Measurements from ENCODE around the gene OR2F1.

The OR2F1 gene

DNA sequence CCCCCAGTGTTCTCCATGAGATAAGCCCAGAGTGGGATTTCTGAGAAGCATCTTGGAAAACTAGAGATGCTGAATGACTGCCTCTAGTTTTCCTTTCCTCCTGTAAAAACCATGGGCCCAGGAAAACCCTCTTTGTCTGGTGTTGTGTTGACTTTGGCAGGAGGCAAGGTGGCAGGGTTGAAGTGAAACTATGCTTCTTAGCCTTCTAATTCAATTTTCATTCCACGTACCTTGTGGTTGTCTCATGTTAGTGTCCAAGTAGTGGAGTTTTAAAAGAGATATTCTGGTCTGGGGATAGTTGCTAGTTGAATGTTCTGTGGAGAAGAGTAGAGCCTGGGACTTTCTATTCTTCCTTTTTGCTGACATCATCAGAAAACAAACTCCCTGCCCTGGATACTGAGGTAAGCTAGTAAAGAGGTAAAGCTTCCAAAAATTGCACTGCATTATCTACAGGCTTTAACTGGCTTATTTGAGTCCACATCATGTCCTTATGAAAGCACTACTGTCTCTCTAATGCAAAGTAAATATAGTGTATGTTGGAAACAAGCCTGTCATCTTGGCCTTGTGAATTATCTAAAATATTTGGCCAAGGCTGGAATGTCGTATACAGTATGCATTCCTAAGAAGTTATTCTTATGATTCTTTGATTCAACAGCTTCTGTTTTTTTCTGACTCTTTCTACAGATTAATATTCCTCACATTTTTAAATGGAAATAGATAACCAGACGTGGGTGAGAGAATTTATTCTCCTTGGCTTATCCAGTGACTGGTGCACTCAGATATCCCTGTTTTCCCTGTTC, 19.9 kb upstream of the OR2F1 start, which contains the start of gene OR2F2:
TSS of gene OR2F2 (plus strand) at position 708 of the 800 bp plus-strand sequence. CDS start at position 708, 0 bp downstream.
- DNase-seq (ENCODE audit: low spot score) = no peak
- in situ Hi-C loops (cut with MboI; ENCODE audit: low pct_unique_long_range_greater_than_20kb, low sequenced_read_pairs, unreplicated experiment) = no loop called here
- TF ChIP-seq, protein P1, sequence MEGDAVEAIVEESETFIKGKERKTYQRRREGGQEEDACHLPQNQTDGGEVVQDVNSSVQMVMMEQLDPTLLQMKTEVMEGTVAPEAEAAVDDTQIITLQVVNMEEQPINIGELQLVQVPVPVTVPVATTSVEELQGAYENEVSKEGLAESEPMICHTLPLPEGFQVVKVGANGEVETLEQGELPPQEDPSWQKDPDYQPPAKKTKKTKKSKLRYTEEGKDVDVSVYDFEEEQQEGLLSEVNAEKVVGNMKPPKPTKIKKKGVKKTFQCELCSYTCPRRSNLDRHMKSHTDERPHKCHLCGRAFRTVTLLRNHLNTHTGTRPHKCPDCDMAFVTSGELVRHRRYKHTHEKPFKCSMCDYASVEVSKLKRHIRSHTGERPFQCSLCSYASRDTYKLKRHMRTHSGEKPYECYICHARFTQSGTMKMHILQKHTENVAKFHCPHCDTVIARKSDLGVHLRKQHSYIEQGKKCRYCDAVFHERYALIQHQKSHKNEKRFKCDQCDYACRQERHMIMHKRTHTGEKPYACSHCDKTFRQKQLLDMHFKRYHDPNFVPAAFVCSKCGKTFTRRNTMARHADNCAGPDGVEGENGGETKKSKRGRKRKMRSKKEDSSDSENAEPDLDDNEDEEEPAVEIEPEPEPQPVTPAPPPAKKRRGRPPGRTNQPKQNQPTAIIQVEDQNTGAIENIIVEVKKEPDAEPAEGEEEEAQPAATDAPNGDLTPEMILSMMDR (IDR thresholded peaks at IDR 0.05; ENCODE audit: extremely low read depth, insufficient read depth, missing control alignments) = no peak

DNA sequence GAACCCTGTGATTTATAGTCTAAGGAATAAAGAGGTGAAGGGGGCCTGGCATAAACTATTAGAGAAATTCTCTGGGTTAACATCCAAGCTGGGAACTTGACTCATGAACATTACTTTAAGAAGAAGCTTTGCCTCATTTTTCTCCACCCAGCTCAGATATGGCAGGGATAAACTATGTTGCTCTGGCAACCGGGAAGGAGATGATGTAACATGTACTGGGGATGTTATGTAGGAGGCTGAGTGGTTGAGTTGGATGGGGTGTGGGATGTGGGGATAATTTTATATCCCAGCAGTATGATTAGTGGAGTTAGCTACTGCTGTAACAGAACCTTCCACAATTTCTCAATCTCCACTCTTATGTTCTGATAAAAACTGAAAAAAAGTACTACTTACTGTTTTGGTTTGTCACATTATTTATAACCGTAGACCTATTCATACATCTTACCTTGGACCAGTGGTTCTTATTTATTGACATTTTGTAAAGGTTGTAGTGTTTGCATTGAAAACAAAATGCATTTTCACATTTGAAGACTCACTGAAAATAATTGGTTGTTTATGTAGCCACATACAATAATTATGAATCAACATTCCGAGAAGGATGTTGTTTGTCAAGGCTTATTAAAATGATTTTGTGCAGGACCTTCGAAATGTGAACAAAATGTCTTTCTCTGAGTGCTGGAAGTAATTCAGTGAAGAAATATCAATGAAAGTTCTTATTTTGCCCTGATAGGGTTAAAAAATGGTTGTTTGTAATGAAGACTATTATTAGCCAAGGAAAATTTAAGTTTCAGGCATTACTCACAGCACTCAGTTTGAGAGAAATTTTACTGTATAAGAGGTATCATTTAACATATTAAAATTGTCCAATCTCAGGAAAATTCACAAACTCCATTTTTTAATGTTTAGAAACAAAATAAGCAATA, 18.3 kb upstream of the OR2F1 start:
- in situ Hi-C loops (cut with MboI; ENCODE audit: low pct_unique_long_range_greater_than_20kb, low sequenced_read_pairs, unreplicated experiment) = no loop called here
- no peak for DNase-seq (ENCODE audit: low spot score)
- TF ChIP-seq, protein P1 (IDR thresholded peaks at IDR 0.05; ENCODE audit: extremely low read depth, insufficient read depth, missing control alignments) = no peak

DNA sequence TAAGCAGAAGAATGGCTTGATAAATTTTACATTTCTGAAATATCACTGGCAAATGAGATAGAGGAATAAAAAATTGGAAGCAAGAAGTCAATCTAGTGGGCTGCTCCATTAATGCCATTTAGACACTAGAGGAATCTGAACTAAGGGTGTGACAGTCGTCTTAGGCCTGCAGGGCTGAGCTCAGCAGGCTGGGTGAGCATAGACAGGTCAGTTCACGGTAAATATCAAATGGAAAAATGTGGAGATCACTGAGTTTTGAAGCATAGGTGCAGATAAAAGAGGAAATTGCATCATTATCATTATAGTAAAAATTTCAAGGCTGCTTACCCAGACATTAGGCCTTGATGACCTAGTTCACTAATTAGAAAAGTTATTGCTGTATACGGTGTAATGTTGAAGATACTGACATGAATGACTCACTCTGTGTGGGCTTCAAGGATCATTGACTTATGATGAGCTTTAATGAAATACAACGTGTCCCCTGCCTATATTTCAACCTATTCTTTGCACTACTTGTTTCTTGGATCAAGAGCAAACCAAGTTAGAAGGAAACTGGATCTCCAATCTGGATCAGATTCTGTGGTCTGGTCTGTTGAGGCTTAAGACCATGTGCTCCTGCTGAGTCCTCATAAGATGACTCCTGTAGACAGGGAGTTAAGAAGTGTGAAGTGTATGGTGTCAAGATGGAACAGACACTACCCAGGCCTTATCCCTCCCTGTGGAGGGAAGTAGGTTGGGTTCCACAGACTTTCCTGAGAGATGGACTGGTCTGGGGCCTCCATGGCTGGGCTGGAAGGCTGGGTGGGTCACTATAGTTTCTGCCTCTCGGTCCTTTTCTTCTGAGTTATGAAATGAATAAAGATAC, 16.0 kb upstream of the OR2F1 start:
- no peak for DNase-seq (ENCODE audit: low spot score)
- TF ChIP-seq, protein P1 (IDR thresholded peaks at IDR 0.05; ENCODE audit: extremely low read depth, insufficient read depth, missing control alignments) = no peak
- in situ Hi-C loops (cut with MboI; ENCODE audit: low pct_unique_long_range_greater_than_20kb, low sequenced_read_pairs, unreplicated experiment) = no loop called here

DNA sequence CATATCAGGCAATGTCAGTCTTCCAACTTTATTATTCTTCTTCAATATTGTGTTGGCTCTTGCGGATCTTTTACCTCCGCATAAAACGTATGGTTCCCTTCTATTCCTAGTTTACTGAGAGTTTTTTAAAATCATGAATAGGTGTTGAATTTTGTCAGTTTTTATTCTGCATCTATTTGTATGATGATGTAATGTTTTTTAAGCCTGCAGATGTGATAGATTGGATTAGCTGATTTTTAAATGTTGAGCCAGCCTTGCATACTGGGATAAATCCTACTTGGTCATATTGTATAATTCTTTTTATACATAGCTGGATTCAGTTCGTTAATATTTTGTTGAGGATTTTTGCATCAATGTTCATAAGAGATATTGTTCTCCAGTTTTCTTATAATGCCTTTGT, 9.2 kb upstream of the OR2F1 start:
- TF ChIP-seq, protein P1 (IDR thresholded peaks at IDR 0.05; ENCODE audit: extremely low read depth, insufficient read depth, missing control alignments) = no peak
- in situ Hi-C loops (cut with MboI; ENCODE audit: low pct_unique_long_range_greater_than_20kb, low sequenced_read_pairs, unreplicated experiment) = no loop called here
- no peak for DNase-seq (ENCODE audit: low spot score)

DNA sequence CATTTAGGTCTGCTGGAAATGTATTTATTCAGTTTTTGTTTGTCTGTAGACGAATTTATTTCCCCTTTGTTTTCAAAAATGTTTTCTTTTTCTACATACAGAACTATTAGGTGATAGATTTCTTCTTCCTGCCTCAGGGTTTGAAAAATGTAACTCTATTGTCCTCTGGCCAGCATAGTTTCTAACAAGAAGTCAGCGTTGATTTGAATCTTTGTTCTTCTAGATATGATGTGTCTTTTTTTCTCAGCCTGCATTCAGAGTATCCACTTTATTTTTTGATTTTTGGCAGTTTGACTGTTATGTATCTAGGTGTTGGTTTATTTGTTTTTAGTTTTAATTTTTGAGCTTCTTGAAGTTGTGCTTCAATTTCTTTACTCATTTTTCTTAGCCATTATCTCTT, 7.5 kb upstream of the OR2F1 start:
- no peak for DNase-seq (ENCODE audit: low spot score)
- in situ Hi-C loops (cut with MboI; ENCODE audit: low pct_unique_long_range_greater_than_20kb, low sequenced_read_pairs, unreplicated experiment) = no loop called here
- TF ChIP-seq, protein P1 (IDR thresholded peaks at IDR 0.05; ENCODE audit: extremely low read depth, insufficient read depth, missing control alignments) = no peak

DNA sequence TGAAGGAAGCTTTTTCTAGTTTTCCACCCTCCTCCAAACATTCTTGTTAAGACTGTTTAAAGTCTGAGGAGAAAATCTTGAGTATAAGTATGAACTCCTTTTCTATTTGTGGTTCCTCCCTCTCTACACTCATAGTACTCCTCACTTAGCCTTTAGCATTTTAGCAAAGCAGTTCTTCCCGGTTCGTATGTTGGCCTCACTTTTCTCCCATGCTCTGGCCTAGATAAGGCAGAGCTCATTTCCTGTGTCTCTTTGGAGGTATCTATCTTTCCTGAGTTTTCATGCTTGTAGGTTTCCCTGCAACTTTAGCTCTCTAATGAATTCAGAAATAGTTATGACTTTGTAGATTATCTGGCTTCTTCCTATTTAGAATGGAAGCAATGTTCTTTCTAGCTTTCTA, 5.9 kb upstream of the OR2F1 start:
- no peak for DNase-seq (ENCODE audit: low spot score)
- in situ Hi-C loops (cut with MboI; ENCODE audit: low pct_unique_long_range_greater_than_20kb, low sequenced_read_pairs, unreplicated experiment) = no loop called here
- TF ChIP-seq, protein P1 (IDR thresholded peaks at IDR 0.05; ENCODE audit: extremely low read depth, insufficient read depth, missing control alignments) = no peak
